Astrocyte (in vitro differentiated cells and primary cell): ENCODE measurements around the gene CITED1. TPM values are rescaled to one million over a fixed set of nuclear protein-coding genes. Genes with fewer than 3 reads are reported as not detected.

Experiments used
- DNase-seq: peaks from one replicate; pipeline ENCODE4 v3.0.0-alpha.2; 2010; ENCODE audit warnings: low read depth
- FAIRE-seq: peaks from 2 replicates; lab custom pipeline; 2011; peaks lifted over from hg19 to GRCh38; lab: Jason Lieb, UNC
- H2AFZ ChIP-seq: 2 replicates; pipeline ENCODE4 v1.6.0; 2012; ENCODE audit warnings: low read depth, low read length, inconsistent platforms
- H3K27ac ChIP-seq: 2 replicates; pipeline ENCODE4 v1.5.1; 2011; ENCODE audit warnings: low read depth, low read length, inconsistent platforms
- H3K27me3 ChIP-seq: 2 replicates; pipeline ENCODE4 v1.6.0; 2011; ENCODE audit warnings: low read length, inconsistent platforms; ENCODE audit not compliant: insufficient read depth
- H3K36me3 ChIP-seq: 2 replicates; pipeline ENCODE4 v1.5.1; 2011; ENCODE audit warnings: low read length, inconsistent platforms; ENCODE audit not compliant: insufficient read depth
- H3K4me1 ChIP-seq: 2 replicates; pipeline ENCODE4 v1.5.1; 2011; ENCODE audit warnings: low read length, inconsistent platforms; ENCODE audit not compliant: insufficient read depth
- H3K4me2 ChIP-seq: 2 replicates; pipeline ENCODE4 v1.6.0; 2012; ENCODE audit warnings: low read length, inconsistent platforms
- H3K4me3 ChIP-seq: 2 replicates; pipeline ENCODE4 v1.5.1; 2011; ENCODE audit warnings: low read depth, mild to moderate bottlenecking, low read length, inconsistent platforms; ENCODE audit not compliant: insufficient read depth
- H3K79me2 ChIP-seq: 2 replicates; pipeline ENCODE4 v1.6.0; 2012; ENCODE audit warnings: mild to moderate bottlenecking, low read length, inconsistent platforms; ENCODE audit not compliant: insufficient read depth
- H3K9ac ChIP-seq: 2 replicates; pipeline ENCODE4 v1.6.0; 2012; ENCODE audit warnings: mild to moderate bottlenecking, low read length, inconsistent platforms
- H3K9me3 ChIP-seq: 2 replicates; pipeline ENCODE4 v1.5.1; 2012; ENCODE audit warnings: low read depth, mild to moderate bottlenecking, low read length, inconsistent platforms; ENCODE audit not compliant: insufficient read depth
- H4K20me1 ChIP-seq: 2 replicates; pipeline ENCODE4 v1.6.0; 2012; ENCODE audit warnings: low read length, inconsistent platforms; ENCODE audit not compliant: insufficient read depth
- H3K27ac Mint-ChIP-seq: one replicate; pipeline ENCODE4 v1.8.0; 2021; ENCODE audit warnings: mild to moderate bottlenecking, mixed read lengths; ENCODE audit not compliant: unreplicated experiment
- H3K27me3 Mint-ChIP-seq: one replicate; pipeline ENCODE4 v1.8.0; 2021; ENCODE audit warnings: low read depth, mixed read lengths; ENCODE audit not compliant: unreplicated experiment
- H3K36me3 Mint-ChIP-seq: one replicate; pipeline ENCODE4 v1.8.0; 2021; ENCODE audit warnings: low read depth, mixed read lengths; ENCODE audit not compliant: unreplicated experiment
- H3K4me1 Mint-ChIP-seq: one replicate; pipeline ENCODE4 v1.8.0; 2021; ENCODE audit warnings: low read depth, mixed read lengths; ENCODE audit not compliant: unreplicated experiment
- H3K4me3 Mint-ChIP-seq: one replicate; pipeline ENCODE4 v1.8.0; 2021; ENCODE audit warnings: mild to moderate bottlenecking, moderate library complexity, mixed read lengths; ENCODE audit not compliant: unreplicated experiment
- H3K9me3 Mint-ChIP-seq: one replicate; pipeline ENCODE4 v1.8.0; 2021; ENCODE audit warnings: mild to moderate bottlenecking, mixed read lengths; ENCODE audit not compliant: unreplicated experiment
- EZH2 ChIP-seq: IDR thresholded peaks from 2 replicates; pipeline ENCODE4 v1.6.1; 2012; ENCODE audit warnings: mild to moderate bottlenecking, low read length, inconsistent platforms; ENCODE audit not compliant: insufficient read depth
- total RNA-seq: library from RNA; stranded (reverse); gene quantifications from 2 replicates; pipeline ENCODE4 v1.2.1, GENCODE V29; 2021
- TF ChIP-seq, protein P1 (sequence below): IDR thresholded peaks from 2 replicates; pipeline ENCODE4 v1.5.1; 2011; ENCODE audit warnings: low read depth, mild to moderate bottlenecking, inconsistent platforms, low read length, moderate library complexity; ENCODE audit not compliant: insufficient read depth

Gene CITED1
- total RNA-seq, 1 donor from 2014 or later: not detected

GRCh38 chrX:72273718-72274117 is 32.0 kb downstream of the CITED1 start:
- Mint-ChIP-seq H3K4me1 (peaks cover 36% of the 10 kb centered on the region), H3K27ac (peak overlapping the region; percentile 27), H3K9me3 (no peaks in the 10 kb centered on the region), H3K36me3 (peaks cover 25% of the 10 kb centered on the region), H3K27me3 (no peaks in the 10 kb centered on the region), H3K4me3 (peak overlapping the region; percentile 89)
- Histone ChIP-seq H3K4me1 (peaks cover 56% of the 10 kb centered on the region), H3K36me3 (peaks cover 36% of the 10 kb centered on the region), H2AFZ (no peak overlapping the region), H3K4me3 (peak overlapping the region; percentile 88), H3K9ac (peak overlapping the region; percentile 95), H3K9me3 (no peaks in the 10 kb centered on the region), H3K27me3 (no peaks in the 10 kb centered on the region), H4K20me1 (peaks cover 64% of the 10 kb centered on the region), H3K4me2 (peak overlapping the region; percentile 84), H3K27ac (peak overlapping the region; percentile 26), H3K79me2 (peaks cover 48% of the 10 kb centered on the region)
- no peak for FAIRE-seq
- DNase-seq: no peak
- TF ChIP-seq EZH2: no peak
- TF ChIP-seq, protein P1, sequence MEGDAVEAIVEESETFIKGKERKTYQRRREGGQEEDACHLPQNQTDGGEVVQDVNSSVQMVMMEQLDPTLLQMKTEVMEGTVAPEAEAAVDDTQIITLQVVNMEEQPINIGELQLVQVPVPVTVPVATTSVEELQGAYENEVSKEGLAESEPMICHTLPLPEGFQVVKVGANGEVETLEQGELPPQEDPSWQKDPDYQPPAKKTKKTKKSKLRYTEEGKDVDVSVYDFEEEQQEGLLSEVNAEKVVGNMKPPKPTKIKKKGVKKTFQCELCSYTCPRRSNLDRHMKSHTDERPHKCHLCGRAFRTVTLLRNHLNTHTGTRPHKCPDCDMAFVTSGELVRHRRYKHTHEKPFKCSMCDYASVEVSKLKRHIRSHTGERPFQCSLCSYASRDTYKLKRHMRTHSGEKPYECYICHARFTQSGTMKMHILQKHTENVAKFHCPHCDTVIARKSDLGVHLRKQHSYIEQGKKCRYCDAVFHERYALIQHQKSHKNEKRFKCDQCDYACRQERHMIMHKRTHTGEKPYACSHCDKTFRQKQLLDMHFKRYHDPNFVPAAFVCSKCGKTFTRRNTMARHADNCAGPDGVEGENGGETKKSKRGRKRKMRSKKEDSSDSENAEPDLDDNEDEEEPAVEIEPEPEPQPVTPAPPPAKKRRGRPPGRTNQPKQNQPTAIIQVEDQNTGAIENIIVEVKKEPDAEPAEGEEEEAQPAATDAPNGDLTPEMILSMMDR: no peak

- peaks cover 26% of the 10 kb centered on the region for H3K36me3 Mint-ChIP-seq
- H3K36me3 ChIP-seq: peaks cover 40% of the 10 kb centered on the region
- H3K4me3 Mint-ChIP-seq: peak overlapping the region; percentile 52
- H3K9me3 ChIP-seq: no peaks in the 10 kb centered on the region
- H3K4me1 Mint-ChIP-seq: peaks cover 36% of the 10 kb centered on the region
- DNase-seq (peak; percentile 61), FAIRE-seq (peak; percentile 75)
- H3K9me3 Mint-ChIP-seq: no peaks in the 10 kb centered on the region
- no peak overlapping the region for H3K4me3 ChIP-seq
- no peak overlapping the region for H2AFZ ChIP-seq
- no peaks in the 10 kb centered on the region for H3K27me3 Mint-ChIP-seq
- H3K79me2 ChIP-seq: peaks cover 48% of the 10 kb centered on the region
- no peak overlapping the region for H3K27ac Mint-ChIP-seq
- peak overlapping the region; percentile 84 for H3K4me2 ChIP-seq
- H3K9ac ChIP-seq: peak overlapping the region; percentile 28
- H3K27me3 ChIP-seq: no peaks in the 10 kb centered on the region
- peak overlapping the region; percentile 1 for H3K27ac ChIP-seq
- no peak for TF ChIP-seq EZH2
- TF ChIP-seq, protein P1: no peak
- H3K4me1 ChIP-seq: peaks cover 56% of the 10 kb centered on the region
- H4K20me1 ChIP-seq: peaks cover 64% of the 10 kb centered on the region
Measured at GRCh38 chrX:72272868-72273267, 32.8 kb downstream of the CITED1 start.

DNA sequence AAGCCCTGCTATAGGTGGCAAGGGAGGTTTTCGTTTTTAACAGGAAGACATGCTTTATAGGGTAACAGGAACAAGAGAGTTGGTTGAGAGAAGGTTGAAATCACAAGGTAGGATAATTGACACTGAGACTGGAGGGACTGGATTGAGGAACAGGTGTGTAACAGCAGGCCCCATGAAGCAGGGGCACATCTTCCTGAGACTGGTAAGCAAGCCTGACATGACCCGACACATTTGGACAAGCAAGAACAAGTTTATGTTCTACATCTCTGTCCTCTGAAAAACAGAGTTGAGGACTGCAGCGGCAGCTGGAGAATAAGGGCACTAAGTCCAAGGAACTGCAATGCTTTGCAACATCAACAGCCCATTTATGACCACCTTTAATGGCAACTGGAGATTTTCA is 33.9 kb downstream of the CITED1 start:
- no peak for FAIRE-seq
- peaks cover 36% of the 10 kb centered on the region for H3K4me1 Mint-ChIP-seq

More for the DNA sequence above, 33.9 kb downstream of the CITED1 start:
- no peak for DNase-seq
- Mint-ChIP-seq H3K4me3 (no peak overlapping the region), H3K27me3 (no peaks in the 10 kb centered on the region), H3K36me3 (peaks cover 28% of the 10 kb centered on the region), H3K27ac (peak overlapping the region; percentile 34), H3K9me3 (no peaks in the 10 kb centered on the region)
- peaks cover 56% of the 10 kb centered on the region for H3K4me1 ChIP-seq
- H3K9me3 ChIP-seq: no peaks in the 10 kb centered on the region
- H3K4me2 ChIP-seq: peak overlapping the region; percentile 59
- H2AFZ ChIP-seq: no peak overlapping the region
- peaks cover 40% of the 10 kb centered on the region for H3K36me3 ChIP-seq
- TF ChIP-seq, protein P1: no peak
- TF ChIP-seq EZH2: no peak
- H3K4me3 ChIP-seq: peak overlapping the region; percentile 10
- H3K9ac ChIP-seq: peak overlapping the region; percentile 14
- no peaks in the 10 kb centered on the region for H3K27me3 ChIP-seq
- peaks cover 45% of the 10 kb centered on the region for H3K79me2 ChIP-seq
- no peak overlapping the region for H3K27ac ChIP-seq
- H4K20me1 ChIP-seq: peaks cover 64% of the 10 kb centered on the region
